Suprapubic skin (tissue), 2 donors: ENCODE measurements around the gene PDE7B.

Experiments used
- EP300 ChIP-seq: sonication (generic); formaldehyde crosslinking; IDR thresholded peaks from one replicate; pipeline ENCODE4 v1.6.1; 2017; ENCODE audit warnings: antibody characterized with exemption
- POLR2A ChIP-seq, 2 donors: fragments of 450-650 bp; IDR thresholded peaks; one replicate each; pipeline ENCODE4 v1.6.1; 2017; ENCODE audit warnings: antibody characterized with exemption in 2 of 2, mild to moderate bottlenecking in 2 of 2, moderate library complexity in 2 of 2

DNA sequence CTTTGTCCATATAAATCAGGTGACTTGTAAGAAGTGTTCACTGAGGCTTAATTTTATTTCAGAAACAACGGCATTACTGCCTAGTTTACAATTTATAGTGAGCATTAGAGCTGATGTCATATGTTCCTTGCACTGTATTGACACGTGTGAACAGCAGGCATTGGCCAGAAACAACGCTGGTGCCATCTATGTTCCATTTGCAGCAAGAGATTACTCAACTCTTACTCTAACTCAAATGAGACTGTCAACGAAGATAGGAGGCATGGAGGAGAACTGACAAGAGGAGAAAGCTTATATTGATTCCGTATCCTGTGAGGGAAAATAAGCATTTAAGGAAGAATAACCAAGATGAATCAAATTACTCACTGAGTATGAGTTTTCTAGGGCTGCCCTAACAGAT, 350.2 kb downstream of the PDE7B start:
- no peak for TF ChIP-seq POLR2A (IDR thresholded peaks at IDR 0.05)
- TF ChIP-seq EP300 = no peak
